ENCODE results near the gene SLC6A16.

DNA sequence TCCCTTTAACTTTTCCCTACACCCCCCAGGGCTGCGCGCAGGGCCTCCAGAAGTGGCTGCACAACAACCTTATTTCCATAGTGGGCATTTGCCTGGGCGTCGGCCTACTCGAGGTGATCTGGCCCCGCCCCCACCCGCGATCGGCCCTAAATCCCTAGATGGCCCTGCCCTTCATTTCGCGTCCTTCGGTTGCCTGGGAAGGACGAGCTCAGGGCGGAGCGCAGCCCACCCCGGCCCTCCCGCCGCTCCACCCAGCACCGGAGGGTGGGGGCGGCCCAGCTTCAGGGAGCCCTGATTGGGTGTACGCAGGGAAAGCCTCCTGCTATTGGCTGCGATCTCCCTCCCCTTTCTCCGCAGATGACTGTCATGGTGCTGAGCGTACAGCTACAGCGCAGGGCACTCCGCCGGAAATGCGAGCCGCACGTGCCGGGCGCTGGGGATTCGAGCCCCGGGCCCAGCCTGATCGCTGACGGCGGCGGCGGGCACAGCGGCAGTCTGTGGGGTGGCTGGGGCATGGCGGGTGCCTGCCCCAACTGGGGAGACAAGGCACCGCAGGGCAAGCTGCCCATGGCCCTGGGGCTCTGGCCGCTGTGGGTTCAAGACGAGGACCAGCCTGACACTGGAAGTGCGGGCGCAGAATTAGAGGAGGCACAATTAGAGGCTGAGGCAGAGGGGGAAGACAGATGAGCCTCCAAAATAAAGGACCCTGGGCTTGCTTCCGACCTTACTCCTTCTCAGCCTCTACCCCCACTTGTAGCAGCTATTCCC is 14.5 kb upstream of the SLC6A16 start:
- TF ChIP-seq, protein P1, sequence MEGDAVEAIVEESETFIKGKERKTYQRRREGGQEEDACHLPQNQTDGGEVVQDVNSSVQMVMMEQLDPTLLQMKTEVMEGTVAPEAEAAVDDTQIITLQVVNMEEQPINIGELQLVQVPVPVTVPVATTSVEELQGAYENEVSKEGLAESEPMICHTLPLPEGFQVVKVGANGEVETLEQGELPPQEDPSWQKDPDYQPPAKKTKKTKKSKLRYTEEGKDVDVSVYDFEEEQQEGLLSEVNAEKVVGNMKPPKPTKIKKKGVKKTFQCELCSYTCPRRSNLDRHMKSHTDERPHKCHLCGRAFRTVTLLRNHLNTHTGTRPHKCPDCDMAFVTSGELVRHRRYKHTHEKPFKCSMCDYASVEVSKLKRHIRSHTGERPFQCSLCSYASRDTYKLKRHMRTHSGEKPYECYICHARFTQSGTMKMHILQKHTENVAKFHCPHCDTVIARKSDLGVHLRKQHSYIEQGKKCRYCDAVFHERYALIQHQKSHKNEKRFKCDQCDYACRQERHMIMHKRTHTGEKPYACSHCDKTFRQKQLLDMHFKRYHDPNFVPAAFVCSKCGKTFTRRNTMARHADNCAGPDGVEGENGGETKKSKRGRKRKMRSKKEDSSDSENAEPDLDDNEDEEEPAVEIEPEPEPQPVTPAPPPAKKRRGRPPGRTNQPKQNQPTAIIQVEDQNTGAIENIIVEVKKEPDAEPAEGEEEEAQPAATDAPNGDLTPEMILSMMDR (IDR thresholded peaks at IDR 0.05): no peak
- TF ChIP-seq POLR2AphosphoS5 (IDR thresholded peaks at IDR 0.05): peak; percentile 67 to 78 (median 73)

Data from breast epithelium (tissue), 3 donors.